Epithelial cell of esophagus (primary cell): ENCODE measurements around the gene DRC7.

Source experiments
- DNase-seq: peaks from one replicate; pipeline ENCODE4 v3.0.0; 2010; ENCODE audit warnings: low read depth
- H3K4me3 ChIP-seq: 2 replicates; pipeline ENCODE4 v1.5.1; 2011; ENCODE audit warnings: mild to moderate bottlenecking, low read length, control low read depth
- TF ChIP-seq, protein P1 (sequence below): IDR thresholded peaks from 2 replicates; pipeline ENCODE4 v1.5.1; 2011; ENCODE audit warnings: low read depth, mild to moderate bottlenecking, low read length, control low read depth, inconsistent platforms; ENCODE audit not compliant: insufficient read depth; ENCODE audit errors: missing control alignments

Gene DRC7

DNA sequence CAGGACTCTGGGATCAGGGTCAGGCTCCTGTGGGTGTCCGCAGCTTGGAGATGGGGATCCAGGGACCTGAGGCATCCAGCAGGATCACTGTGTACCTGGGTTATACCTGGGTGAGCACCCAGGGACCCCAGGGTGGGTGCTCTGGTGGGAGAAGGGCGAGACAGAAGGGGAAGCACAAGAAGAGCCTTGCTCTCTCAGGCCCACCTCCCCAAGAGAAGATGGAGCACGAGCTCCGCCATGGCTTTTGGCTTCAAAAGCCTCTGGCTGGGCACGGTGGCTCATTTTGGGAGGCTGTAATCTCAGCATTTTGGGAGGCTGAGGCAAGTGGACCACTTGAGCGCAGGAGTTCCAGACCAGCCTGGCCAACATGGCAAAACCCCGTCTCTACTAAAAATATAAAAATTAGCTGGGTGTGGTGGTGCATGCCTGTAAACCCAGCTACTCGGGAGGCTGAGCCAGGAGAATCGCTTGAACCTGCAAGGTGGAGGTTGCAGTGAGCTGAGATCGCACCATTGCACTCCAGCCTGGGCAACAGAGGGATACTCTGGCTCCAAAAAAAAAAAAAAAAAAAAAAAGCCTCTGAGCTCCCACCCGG lies 8.9 kb downstream of the DRC7 start:
- DNase-seq: no peak
- H3K4me3 ChIP-seq: no peak overlapping the region
- TF ChIP-seq, protein P1, sequence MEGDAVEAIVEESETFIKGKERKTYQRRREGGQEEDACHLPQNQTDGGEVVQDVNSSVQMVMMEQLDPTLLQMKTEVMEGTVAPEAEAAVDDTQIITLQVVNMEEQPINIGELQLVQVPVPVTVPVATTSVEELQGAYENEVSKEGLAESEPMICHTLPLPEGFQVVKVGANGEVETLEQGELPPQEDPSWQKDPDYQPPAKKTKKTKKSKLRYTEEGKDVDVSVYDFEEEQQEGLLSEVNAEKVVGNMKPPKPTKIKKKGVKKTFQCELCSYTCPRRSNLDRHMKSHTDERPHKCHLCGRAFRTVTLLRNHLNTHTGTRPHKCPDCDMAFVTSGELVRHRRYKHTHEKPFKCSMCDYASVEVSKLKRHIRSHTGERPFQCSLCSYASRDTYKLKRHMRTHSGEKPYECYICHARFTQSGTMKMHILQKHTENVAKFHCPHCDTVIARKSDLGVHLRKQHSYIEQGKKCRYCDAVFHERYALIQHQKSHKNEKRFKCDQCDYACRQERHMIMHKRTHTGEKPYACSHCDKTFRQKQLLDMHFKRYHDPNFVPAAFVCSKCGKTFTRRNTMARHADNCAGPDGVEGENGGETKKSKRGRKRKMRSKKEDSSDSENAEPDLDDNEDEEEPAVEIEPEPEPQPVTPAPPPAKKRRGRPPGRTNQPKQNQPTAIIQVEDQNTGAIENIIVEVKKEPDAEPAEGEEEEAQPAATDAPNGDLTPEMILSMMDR: no peak

DNA sequence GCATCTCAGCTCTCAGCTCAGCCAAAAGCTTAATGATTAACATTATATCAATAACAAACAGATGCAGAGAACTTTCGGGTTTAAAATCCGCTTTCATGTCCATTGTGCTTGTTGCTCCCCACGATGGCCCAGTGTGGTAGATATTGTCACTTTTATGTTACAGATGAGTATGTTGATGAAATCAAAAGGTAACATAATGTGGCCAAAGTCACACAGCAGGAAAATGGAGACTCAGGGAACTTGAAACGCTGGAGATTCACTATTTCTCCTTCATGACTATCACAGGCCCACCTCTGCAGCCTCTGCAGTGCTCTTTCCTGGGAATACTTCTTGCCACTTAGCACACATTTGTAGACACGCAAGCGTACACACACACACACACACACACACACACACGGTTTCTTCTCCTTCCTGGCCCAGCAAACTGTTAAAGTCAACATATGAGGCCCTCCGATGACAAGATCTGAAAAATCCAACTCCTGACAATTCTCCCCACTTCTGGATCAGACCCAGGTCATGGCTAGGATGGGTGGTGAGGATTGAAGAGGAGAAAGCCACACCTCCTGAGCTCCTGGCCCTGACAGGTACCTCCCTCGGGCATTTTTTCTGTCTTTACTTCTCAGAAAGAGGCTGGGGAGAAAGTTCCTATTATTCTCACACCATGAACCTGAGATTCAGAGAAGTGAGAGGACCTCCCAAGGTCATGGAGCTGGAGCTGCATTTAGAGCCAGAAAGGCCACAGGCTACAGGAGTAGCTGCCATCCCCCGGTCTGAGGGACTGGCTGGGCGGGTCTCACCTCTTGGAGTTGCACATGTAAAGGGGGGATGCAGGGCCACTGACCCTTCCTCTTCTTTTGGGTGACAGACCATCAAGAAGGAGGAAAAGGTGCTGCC lies 9.7 kb downstream of the DRC7 start:
- TF ChIP-seq, protein P1: no peak
- H3K4me3 ChIP-seq: no peak overlapping the region
- DNase-seq: no peak

DNA sequence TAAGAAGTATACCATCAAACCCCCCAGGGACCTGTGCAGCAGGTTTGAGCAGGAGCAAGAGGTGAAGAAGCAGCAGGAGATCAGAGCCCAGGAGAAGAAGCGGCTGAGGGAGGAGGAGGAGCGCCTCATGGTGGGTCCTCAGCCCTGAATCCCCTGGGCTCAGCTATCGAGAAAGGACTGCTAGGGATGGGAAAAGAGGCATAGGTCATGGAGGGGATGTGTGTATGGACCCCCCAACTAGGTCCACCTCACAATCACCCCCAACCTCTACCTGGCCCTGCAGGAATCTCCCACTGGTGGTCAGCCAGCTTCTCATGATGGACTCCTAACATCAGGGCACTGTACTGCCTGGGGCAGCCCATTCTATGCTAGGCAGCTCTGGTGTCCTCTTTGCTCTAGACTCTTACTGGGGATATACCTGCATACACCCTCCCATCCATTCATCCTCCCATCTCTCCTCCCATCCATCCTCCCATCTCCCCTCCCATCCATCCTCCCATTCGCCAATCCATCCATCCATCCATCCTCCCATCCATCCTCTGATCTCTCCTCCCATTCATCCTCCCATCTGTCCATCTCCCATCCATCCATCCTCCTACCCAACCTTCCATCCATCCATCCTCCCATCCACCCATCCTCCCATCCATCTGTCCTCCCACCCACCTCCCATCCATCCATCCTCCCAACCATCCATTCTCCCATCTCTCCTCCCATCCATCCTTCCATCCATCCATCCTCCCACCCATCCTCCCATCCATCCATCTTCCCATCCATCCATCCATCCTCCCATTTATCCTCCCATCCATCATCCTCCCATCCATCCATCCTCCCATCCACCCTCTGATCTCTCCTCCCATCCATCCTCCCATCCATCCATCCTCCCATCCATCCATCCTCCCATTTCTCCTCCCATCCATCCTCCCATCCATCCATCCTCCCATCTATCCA lies 10.6 kb downstream of the DRC7 start:
- no peak for DNase-seq
- TF ChIP-seq, protein P1: no peak
- H3K4me3 ChIP-seq: no peak overlapping the region

DNA sequence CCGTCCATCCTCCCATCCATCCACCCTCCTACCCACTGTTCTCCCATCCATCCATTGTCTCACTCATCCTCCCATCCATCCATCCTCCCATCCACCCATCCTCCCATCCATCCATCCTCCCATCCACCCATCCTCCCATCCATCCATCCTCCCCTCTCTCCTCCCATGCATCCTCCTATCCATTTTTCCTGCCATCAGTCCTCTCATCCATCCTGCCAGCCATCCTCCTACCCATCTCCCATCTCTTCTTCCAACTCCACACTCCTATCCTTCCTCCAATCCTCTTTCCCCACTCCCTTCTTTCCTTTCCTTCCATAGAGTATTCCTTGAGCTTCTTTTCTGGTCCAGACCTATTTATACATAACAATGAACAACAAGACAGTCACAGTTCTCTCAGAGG lies 12.1 kb downstream of the DRC7 start:
- TF ChIP-seq, protein P1: no peak
- H3K4me3 ChIP-seq: no peak overlapping the region
- DNase-seq: no peak

DNA sequence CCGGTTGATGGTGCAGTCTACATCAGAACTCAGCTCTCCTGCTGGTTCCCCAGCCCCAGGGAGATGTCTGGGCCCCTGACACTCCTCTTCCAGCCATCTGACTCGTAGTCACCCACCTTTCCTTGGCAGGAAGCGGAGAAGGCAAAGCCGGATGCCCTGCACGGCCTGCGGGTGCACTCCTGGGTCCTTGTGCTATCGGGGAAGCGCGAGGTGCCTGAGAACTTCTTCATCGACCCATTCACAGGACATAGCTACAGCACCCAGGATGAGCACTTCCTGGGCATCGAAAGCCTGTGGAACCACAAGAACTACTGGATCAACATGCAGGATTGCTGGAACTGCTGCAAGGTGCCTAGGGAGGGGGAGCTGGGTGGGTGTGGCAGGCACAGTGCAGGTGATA lies 12.7 kb downstream of the DRC7 start:
- TF ChIP-seq, protein P1: no peak
- no peak for DNase-seq
- H3K4me3 ChIP-seq: no peak overlapping the region

DNA sequence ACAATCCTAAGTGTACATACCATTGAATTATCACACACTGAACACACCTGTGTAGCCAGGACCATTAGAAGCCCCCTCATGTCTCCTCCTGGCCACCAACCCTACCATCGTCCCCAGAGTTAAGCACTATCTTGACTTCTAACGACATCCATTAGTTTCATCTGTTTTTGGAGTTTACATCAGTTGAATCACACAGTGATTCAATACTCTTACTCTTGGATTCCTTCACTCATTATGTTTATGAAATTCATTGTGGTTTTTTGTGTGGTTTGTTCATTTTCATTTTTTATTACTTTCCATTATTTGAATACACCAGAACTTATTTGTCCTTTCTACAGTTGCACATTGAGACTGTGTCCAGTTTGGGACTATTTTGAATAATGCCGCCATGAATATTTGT lies 13.6 kb downstream of the DRC7 start:
- no peak for DNase-seq
- TF ChIP-seq, protein P1: no peak

More for the DNA sequence above, 13.6 kb downstream of the DRC7 start:
- no peak overlapping the region for H3K4me3 ChIP-seq
